Activated T-helper 17 cell treated with anti-CD3 and anti-CD28 coated beads, Interleukin-2, amount 50 U/mL, for 72 hours (primary cell): Measurements from ENCODE around the gene C11orf91. TPM values are rescaled to one million over a fixed set of nuclear protein-coding genes. Genes with fewer than 3 reads are reported as not detected.
"Not testable (repeated sequence)": the region's sequence is repeated elsewhere in the genome, so short reads cannot be mapped to it uniquely, and the experiment has no call there.

Experiments
- ATAC-seq: fragments of 150-1000 bp; cut with Tn5 transposase; replicated peaks from 2 replicates; pipeline ENCODE4 v1.10.0; 2021; ENCODE audit warnings: mild to moderate bottlenecking, moderate library complexity
- H3K27ac Mint-ChIP-seq: one replicate; pipeline ENCODE4 v1.8.0; 2022; ENCODE audit warnings: mixed read lengths
- H3K27me3 Mint-ChIP-seq: one replicate; pipeline ENCODE4 v1.8.0; 2022; ENCODE audit warnings: mixed read lengths
- H3K36me3 Mint-ChIP-seq: one replicate; pipeline ENCODE4 v1.8.0; 2022; ENCODE audit warnings: low read depth, mild to moderate bottlenecking, mixed read lengths
- H3K4me1 Mint-ChIP-seq: one replicate; pipeline ENCODE4 v1.8.0; 2022; ENCODE audit warnings: mixed read lengths
- H3K4me3 Mint-ChIP-seq: one replicate; pipeline ENCODE4 v1.8.0; 2022; ENCODE audit warnings: mild to moderate bottlenecking, mixed read lengths
- H3K9me3 Mint-ChIP-seq: one replicate; pipeline ENCODE4 v1.8.0; 2022; ENCODE audit warnings: mixed read lengths
- total RNA-seq, 2 donors: library from RNA; stranded (reverse); gene quantifications; one replicate each; pipeline ENCODE4 v1.2.3, GENCODE V29; 2022

The C11orf91 gene
- total RNA-seq, 2 donors from 2014 or later = not detected

- H3K27me3 Mint-ChIP-seq, ATAC-seq, H3K27ac Mint-ChIP-seq, H3K4me3 Mint-ChIP-seq, H3K9me3 Mint-ChIP-seq: not testable (repeated sequence)
- H3K4me1 Mint-ChIP-seq = peaks cover 48% of the 10 kb centered on the region
- H3K36me3 Mint-ChIP-seq = peaks cover 56% of the 10 kb centered on the region
These were observed 28.5 kb upstream of the C11orf91 start for GRCh38 chr11:33729072-33729664.

GRCh38 chr11:33727539-33727938 is 26.9 kb upstream of the C11orf91 start:
- not testable (repeated sequence) for H3K4me3 Mint-ChIP-seq, H3K27ac Mint-ChIP-seq, H3K27me3 Mint-ChIP-seq, H3K9me3 Mint-ChIP-seq, ATAC-seq
- Mint-ChIP-seq H3K4me1 (peaks cover 53% of the 10 kb centered on the region), H3K36me3 (peaks cover 49% of the 10 kb centered on the region)

DNA sequence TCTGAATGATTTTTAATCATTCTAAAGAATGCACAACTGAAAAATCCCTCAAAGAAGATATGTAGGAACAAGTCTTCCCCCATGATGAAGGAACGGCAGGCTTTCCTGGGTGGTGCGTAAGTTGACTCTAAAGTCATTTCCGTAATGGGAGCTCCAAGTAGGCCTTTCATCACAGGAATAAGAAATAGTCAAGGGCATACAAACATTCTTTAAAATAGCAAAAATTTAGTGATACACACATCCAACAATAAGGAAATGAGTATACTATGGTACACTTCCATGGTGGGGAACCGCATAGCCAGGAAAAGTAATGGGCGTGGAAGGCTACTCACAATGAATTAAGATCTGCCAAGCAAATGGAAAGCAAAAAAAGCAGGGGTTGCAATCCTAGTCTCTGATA is 24.9 kb upstream of the C11orf91 start:
- Mint-ChIP-seq H3K9me3 (no peaks in the 10 kb centered on the region), H3K4me3 (no peak overlapping the region), H3K27ac (no peak overlapping the region), H3K4me1 (peaks cover 59% of the 10 kb centered on the region), H3K36me3 (peaks cover 57% of the 10 kb centered on the region), H3K27me3 (no peaks in the 10 kb centered on the region)
- ATAC-seq = no peak

- no peaks in the 10 kb centered on the region for H3K27me3 Mint-ChIP-seq
- peaks cover 62% of the 10 kb centered on the region for H3K36me3 Mint-ChIP-seq
- ATAC-seq = no peak
- H3K4me1 Mint-ChIP-seq = peaks cover 59% of the 10 kb centered on the region
- no peaks in the 10 kb centered on the region for H3K9me3 Mint-ChIP-seq
- peak overlapping the region; percentile 69 for H3K4me3 Mint-ChIP-seq
- H3K27ac Mint-ChIP-seq = peak overlapping the region; percentile 40
These were observed 24.0 kb upstream of the C11orf91 start for GRCh38 chr11:33724644-33725035.

- no peaks in the 10 kb centered on the region for H3K27me3 Mint-ChIP-seq
- peaks cover 55% of the 10 kb centered on the region for H3K4me1 Mint-ChIP-seq
- H3K36me3 Mint-ChIP-seq = peaks cover 64% of the 10 kb centered on the region
- H3K27ac Mint-ChIP-seq = peak overlapping the region; percentile 88
- ATAC-seq = peak; percentile 49
- H3K4me3 Mint-ChIP-seq = peak overlapping the region; percentile 69
- no peaks in the 10 kb centered on the region for H3K9me3 Mint-ChIP-seq
These were observed 22.7 kb upstream of the C11orf91 start for GRCh38 chr11:33723238-33723881.

GRCh38 chr11:33722590-33723234 is 22.1 kb upstream of the C11orf91 start:
- Mint-ChIP-seq H3K27me3 (no peaks in the 10 kb centered on the region), H3K4me1 (peaks cover 54% of the 10 kb centered on the region), H3K9me3 (no peaks in the 10 kb centered on the region), H3K27ac (peak overlapping the region; percentile 88), H3K4me3 (peak overlapping the region; percentile 69), H3K36me3 (peaks cover 64% of the 10 kb centered on the region)
- peak; percentile 93 for ATAC-seq

GRCh38 chr11:33721984-33722383 is 21.4 kb upstream of the C11orf91 start:
- H3K27ac Mint-ChIP-seq = peak overlapping the region; percentile 88
- no peaks in the 10 kb centered on the region for H3K9me3 Mint-ChIP-seq
- H3K4me3 Mint-ChIP-seq = peak overlapping the region; percentile 69
- no peak for ATAC-seq
- H3K36me3 Mint-ChIP-seq = peaks cover 69% of the 10 kb centered on the region
- H3K27me3 Mint-ChIP-seq = no peaks in the 10 kb centered on the region
- peaks cover 48% of the 10 kb centered on the region for H3K4me1 Mint-ChIP-seq

DNA sequence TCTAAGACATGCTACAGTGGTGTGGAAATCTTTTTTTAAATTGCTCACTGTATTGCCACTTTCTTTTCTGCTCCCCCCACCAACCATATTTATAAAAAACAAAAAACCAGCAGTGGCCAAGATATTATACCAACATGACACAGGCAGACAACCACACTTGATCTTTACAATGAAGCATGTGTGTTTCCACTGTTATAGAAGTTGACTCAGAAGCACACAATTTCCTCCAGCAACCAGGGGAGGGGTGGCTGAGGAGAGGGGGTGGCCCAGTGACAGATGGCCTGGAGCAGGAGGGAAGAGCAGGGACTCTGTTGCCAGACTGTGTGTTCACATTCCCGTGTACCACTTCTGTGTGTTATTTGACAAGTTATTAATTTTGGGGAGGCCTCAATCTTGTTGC is 20.8 kb upstream of the C11orf91 start:
- peak overlapping the region; percentile 88 for H3K27ac Mint-ChIP-seq
- H3K9me3 Mint-ChIP-seq = no peaks in the 10 kb centered on the region
- H3K36me3 Mint-ChIP-seq = peaks cover 72% of the 10 kb centered on the region
- peaks cover 45% of the 10 kb centered on the region for H3K4me1 Mint-ChIP-seq
- peak; percentile 27 for ATAC-seq
- peak overlapping the region; percentile 69 for H3K4me3 Mint-ChIP-seq
- no peaks in the 10 kb centered on the region for H3K27me3 Mint-ChIP-seq

DNA sequence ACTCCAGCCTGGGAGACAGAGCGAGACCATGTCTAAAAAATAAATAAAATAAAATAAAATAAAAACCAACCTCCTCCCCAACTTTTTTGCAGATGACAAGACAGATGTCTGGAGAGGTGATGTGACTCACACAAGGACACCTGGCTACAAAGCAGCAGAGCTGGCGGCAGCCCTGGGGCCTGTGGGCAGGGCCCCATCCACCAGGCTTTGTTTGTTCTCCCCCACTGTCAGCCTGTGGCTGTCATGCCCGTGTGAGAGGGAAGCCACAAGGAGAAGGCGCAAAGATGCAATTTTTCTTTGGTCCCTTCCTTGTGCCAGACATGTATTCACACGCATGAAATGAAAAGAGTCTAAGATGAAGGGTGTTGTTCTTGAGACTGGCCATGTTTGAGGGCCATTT is 19.0 kb upstream of the C11orf91 start:
- ATAC-seq = no peak
- no peaks in the 10 kb centered on the region for H3K27me3 Mint-ChIP-seq
- peaks cover 81% of the 10 kb centered on the region for H3K36me3 Mint-ChIP-seq
- H3K4me3 Mint-ChIP-seq = no peak overlapping the region
- H3K9me3 Mint-ChIP-seq = no peaks in the 10 kb centered on the region
- H3K27ac Mint-ChIP-seq = no peak overlapping the region
- peaks cover 35% of the 10 kb centered on the region for H3K4me1 Mint-ChIP-seq

DNA sequence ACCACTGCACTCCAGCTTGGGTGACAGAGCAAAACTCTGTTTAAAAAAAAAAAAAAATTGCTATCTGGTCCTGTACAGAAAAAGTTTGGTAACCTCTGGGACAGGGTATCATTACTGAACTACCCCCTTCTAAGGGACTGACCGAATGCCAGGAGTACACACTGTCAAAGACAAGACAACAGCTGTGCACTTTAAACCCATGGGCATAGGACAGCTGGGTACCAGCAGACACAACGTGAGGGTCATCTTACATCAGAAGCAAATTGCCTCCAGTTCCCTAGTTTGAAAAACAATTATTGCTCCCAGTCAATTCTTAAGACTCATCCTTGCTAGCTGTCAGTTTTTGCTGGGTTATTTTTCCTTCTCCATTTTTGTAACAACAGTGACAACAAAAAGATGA is 17.8 kb upstream of the C11orf91 start:
- no peak for ATAC-seq
- H3K9me3 Mint-ChIP-seq = no peaks in the 10 kb centered on the region
- H3K36me3 Mint-ChIP-seq = peaks cover 85% of the 10 kb centered on the region
- no peak overlapping the region for H3K4me3 Mint-ChIP-seq
- peaks cover 24% of the 10 kb centered on the region for H3K4me1 Mint-ChIP-seq
- H3K27me3 Mint-ChIP-seq = no peaks in the 10 kb centered on the region
- no peak overlapping the region for H3K27ac Mint-ChIP-seq

GRCh38 chr11:33716243-33716642 is 15.6 kb upstream of the C11orf91 start:
- H3K27ac Mint-ChIP-seq = no peak overlapping the region
- no peaks in the 10 kb centered on the region for H3K9me3 Mint-ChIP-seq
- no peaks in the 10 kb centered on the region for H3K27me3 Mint-ChIP-seq
- peaks cover 88% of the 10 kb centered on the region for H3K36me3 Mint-ChIP-seq
- H3K4me3 Mint-ChIP-seq = no peak overlapping the region
- ATAC-seq = peak; percentile 35
- peaks cover 2% of the 10 kb centered on the region for H3K4me1 Mint-ChIP-seq

- Mint-ChIP-seq H3K36me3 (peaks cover 88% of the 10 kb centered on the region), H3K27me3 (no peaks in the 10 kb centered on the region), H3K4me1 (no peaks in the 10 kb centered on the region), H3K9me3 (no peaks in the 10 kb centered on the region), H3K4me3 (no peak overlapping the region), H3K27ac (no peak overlapping the region)
- no peak for ATAC-seq
These were observed 13.3 kb upstream of the C11orf91 start for GRCh38 chr11:33713856-33714398.

- Mint-ChIP-seq H3K9me3 (no peaks in the 10 kb centered on the region), H3K27ac (no peak overlapping the region), H3K4me3 (no peak overlapping the region), H3K4me1 (no peaks in the 10 kb centered on the region), H3K27me3 (no peaks in the 10 kb centered on the region), H3K36me3 (peaks cover 88% of the 10 kb centered on the region)
- no peak for ATAC-seq
These were observed 12.7 kb upstream of the C11orf91 start for GRCh38 chr11:33713151-33713855.

DNA sequence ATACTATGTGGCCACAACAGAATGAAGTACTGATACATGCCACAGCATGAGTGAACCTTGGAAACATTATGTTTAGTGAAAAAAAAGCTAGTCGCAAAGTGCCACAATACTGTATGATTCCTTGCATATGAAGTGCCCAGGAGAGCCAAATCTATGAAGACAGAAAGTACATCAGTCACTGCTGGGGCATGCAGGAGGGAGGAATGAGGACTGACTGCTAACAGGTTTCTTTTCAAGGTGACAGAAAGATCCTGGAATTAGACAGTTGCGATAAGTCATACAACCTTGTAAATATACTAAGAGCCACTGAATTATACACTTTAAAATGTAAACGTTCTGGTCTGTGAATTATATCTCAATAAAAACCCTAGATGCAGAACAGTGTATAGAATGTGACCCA is 11.8 kb upstream of the C11orf91 start:
- Mint-ChIP-seq H3K27me3 (no peaks in the 10 kb centered on the region), H3K4me3 (no peak overlapping the region), H3K27ac (no peak overlapping the region), H3K4me1 (no peaks in the 10 kb centered on the region), H3K36me3 (peaks cover 83% of the 10 kb centered on the region), H3K9me3 (no peaks in the 10 kb centered on the region)
- ATAC-seq = no peak
